GM12801 (cell line): ENCODE results near the gene MED22.

Source experiments
- TF ChIP-seq, protein P1 (sequence below): IDR thresholded peaks from one replicate; pipeline ENCODE4 v1.5.1; 2011; ENCODE audit warnings: control low read depth; ENCODE audit not compliant: insufficient read length; ENCODE audit errors: extremely low read depth

Gene MED22

DNA sequence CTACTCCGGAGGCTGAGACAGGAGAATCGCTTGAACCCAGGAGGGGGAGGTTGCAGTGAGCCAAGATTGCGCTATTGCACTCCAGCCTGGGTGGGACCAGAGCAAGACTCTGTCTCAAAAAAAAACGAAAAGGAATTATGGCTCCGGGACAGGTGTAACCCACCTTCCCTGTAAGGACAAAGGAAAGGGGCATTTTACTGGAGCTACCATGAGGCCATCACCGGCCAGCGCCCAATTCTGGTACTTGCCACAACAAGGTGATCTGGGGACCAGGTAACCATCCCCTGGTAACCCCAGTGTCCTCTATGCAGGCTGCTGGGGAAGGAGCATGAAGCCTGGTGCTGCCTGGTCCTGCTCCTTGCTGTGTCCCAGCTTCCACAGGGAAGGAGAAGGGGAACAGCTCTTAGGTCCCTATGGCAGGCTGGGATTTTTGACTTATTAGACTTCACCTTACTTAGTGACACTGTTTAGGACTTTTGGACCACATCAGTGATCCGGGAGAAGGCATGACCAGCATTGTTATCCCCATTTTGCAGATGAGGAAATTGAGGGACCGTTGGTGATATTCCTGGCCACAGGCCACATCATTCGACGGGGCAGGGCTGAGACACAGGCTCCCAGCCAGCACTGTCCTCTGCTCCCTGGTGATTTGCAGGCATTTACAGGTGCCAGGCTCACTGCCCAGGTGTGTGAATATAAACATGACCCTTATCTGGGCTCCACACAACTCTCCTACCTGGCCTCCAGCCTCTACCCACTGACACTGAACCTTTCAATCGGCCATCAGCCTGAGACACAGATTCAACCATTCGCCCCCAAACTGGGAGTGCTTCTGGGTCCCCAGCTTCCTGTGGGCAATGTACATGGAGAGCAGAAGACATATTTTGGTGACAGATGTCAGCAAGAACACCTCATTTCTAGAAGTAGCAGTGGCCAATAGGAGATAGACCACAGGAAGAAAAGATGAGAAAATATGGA, 46.4 kb downstream of the MED22 start:
- TF ChIP-seq, protein P1, sequence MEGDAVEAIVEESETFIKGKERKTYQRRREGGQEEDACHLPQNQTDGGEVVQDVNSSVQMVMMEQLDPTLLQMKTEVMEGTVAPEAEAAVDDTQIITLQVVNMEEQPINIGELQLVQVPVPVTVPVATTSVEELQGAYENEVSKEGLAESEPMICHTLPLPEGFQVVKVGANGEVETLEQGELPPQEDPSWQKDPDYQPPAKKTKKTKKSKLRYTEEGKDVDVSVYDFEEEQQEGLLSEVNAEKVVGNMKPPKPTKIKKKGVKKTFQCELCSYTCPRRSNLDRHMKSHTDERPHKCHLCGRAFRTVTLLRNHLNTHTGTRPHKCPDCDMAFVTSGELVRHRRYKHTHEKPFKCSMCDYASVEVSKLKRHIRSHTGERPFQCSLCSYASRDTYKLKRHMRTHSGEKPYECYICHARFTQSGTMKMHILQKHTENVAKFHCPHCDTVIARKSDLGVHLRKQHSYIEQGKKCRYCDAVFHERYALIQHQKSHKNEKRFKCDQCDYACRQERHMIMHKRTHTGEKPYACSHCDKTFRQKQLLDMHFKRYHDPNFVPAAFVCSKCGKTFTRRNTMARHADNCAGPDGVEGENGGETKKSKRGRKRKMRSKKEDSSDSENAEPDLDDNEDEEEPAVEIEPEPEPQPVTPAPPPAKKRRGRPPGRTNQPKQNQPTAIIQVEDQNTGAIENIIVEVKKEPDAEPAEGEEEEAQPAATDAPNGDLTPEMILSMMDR = no peak

DNA sequence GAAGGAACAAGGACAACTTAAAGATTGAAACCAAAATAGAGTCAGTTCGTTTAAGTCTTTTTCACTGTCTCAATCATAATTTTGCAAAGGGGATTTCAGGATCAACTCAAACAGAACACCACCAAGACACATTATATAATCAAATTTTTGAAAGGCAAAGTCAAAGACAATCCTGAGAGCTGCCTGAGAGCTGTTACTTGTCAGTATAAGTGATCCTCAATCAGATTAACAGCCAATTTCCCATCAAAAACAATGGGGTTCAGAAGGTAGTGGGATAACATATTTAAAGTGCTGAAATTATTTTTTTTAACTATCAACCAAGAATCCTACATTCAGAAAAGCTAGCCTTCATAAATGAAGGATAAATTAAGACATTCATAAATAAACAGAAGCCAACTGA, 53.7 kb downstream of the MED22 start:
- TF ChIP-seq, protein P1 = no peak

DNA sequence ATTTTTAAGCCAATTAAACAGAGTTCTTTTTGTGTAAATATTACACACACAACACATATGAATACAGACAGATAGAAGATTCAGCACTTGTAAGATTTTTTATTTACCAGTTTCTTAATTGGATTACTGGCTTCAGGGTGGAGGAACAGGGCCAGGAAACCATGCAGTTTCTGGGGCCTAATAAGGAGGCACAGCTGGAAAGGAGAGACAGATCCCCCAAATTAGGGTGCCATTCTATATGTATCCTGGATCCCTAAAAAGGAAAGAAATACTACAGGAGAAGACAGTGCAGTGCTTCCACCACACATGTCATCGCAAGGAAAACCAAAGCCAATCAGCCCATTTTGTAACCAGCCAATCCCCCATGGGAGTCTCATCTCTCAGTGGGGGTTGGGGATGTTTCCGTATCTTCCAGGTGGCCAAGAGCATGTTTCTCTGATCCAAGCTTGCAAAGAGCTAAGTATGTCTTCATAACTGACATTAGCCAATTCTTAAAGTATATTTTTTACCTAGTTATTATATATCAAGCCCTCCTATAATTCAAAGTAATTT, 57.1 kb downstream of the MED22 start:
- TF ChIP-seq, protein P1 = no peak
